Measurements from ENCODE around the gene TCF4.
A peak's percentile ranks its signal among the peaks of the same experiment; 100 is the strongest.

TCF4 gene

GRCh38 chr18:55588111-55588869 lies at the start of gene TCF4:
Gene TCF4, minus strand, starts transcription at chr18:55588192. Its CDS starts 1,076 bp downstream, at chr18:55587116.
- DNase-seq (ENCODE audit: low read depth) = peak; percentile 43

GRCh38 chr18:55637204-55637603 lies 49.2 kb upstream of the TCF4 start:
- DNase-seq (ENCODE audit: low read depth) = no peak

- no peak for DNase-seq (ENCODE audit: low read depth)
These were observed 47.4 kb upstream of the TCF4 start for GRCh38 chr18:55635439-55635838.

GRCh38 chr18:55634545-55634944 lies 46.6 kb upstream of the TCF4 start:
- DNase-seq (ENCODE audit: low read depth) = peak; percentile 60

GRCh38 chr18:55633032-55633431 lies 45.0 kb upstream of the TCF4 start:
- DNase-seq (ENCODE audit: low read depth) = peak; percentile 24

- DNase-seq (ENCODE audit: low read depth) = no peak
These were observed 41.1 kb upstream of the TCF4 start for GRCh38 chr18:55629133-55629532.

- no peak for DNase-seq (ENCODE audit: low read depth)
These were observed 39.0 kb upstream of the TCF4 start for GRCh38 chr18:55627007-55627406.

- no peak for DNase-seq (ENCODE audit: low read depth)
These were observed 37.9 kb upstream of the TCF4 start for GRCh38 chr18:55625901-55626300.

GRCh38 chr18:55623626-55624025 lies 35.6 kb upstream of the TCF4 start:
- no peak for DNase-seq (ENCODE audit: low read depth)

GRCh38 chr18:55610506-55610905 lies 22.5 kb upstream of the TCF4 start:
- no peak for DNase-seq (ENCODE audit: low read depth)

GRCh38 chr18:55609160-55609825 lies 21.3 kb upstream of the TCF4 start:
- no peak for DNase-seq (ENCODE audit: low read depth)

- DNase-seq (ENCODE audit: low read depth) = no peak
These were observed 20.5 kb upstream of the TCF4 start for GRCh38 chr18:55608497-55608896.

- DNase-seq (ENCODE audit: low read depth) = no peak
These were observed 19.8 kb upstream of the TCF4 start for GRCh38 chr18:55607773-55608172.

GRCh38 chr18:55605733-55606338 lies 17.8 kb upstream of the TCF4 start:
- no peak for DNase-seq (ENCODE audit: low read depth)

GRCh38 chr18:55603775-55604174 lies 15.8 kb upstream of the TCF4 start:
- DNase-seq (ENCODE audit: low read depth) = no peak

GRCh38 chr18:55593888-55594287 lies 5.9 kb upstream of the TCF4 start:
- DNase-seq (ENCODE audit: low read depth) = no peak

- no peak for DNase-seq (ENCODE audit: low read depth)
These were observed 4.6 kb upstream of the TCF4 start for GRCh38 chr18:55592572-55592971.

GRCh38 chr18:55592106-55592505 lies 4.1 kb upstream of the TCF4 start:
- no peak for DNase-seq (ENCODE audit: low read depth)

GRCh38 chr18:55589625-55590291 lies 1.8 kb upstream of the TCF4 start:
- peak; percentile 97 for DNase-seq (ENCODE audit: low read depth)

GRCh38 chr18:55588870-55589595 lies 1.0 kb upstream of the TCF4 start:
- DNase-seq (ENCODE audit: low read depth) = no peak

GRCh38 chr18:55587418-55588110 lies 428 bp downstream of the TCF4 start:
- peak; percentile 34 for DNase-seq (ENCODE audit: low read depth)

Data from fibroblast of gingiva (primary cell).